ENCODE data around the gene MGMT.

The MGMT gene

DNA sequence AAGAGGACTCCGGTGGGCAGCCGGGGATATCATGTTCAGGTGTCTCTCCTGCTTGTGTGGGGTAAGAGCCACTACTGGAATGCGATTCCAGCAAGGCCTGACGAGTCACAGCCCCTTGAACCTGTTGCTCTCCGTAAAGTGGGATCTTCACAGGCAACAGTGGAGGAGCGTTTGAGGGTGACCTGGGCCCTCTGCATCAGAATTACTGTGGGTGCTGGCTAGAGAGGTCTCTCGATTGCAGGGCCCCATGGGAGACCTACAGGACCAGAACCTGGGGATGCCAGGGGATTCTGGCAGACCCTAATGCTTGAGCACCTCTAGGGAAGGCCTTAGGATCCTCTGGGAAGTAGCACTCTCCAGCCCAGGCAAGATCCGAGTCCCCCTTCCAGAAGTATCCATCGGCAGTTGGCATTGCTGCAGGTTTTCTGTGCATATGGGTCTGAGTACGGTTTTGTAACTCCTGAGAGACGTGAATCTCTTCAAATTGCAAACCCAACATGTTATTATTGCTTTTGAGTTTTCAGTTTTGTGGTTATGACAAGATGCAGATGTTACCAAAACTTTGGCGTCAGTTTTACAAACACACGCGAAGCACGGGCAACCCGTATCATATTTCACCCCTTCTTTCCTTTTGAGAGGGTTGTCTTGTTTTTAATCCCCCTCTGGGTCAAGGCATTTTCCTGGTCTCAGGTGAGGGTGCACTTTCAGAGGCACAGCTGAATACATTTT lies 4.6 kb downstream of the MGMT start:
- no peak overlapping the region for H3K27ac ChIP-seq (ENCODE audit: low read length)
- H3K4me2 ChIP-seq (ENCODE audit: low read depth, low read length), result no peak overlapping the region
- H3K27me3 ChIP-seq (replicated peaks; ENCODE audit: insufficient read depth, low read length), result no peaks in the 10 kb centered on the region
- no peak overlapping the region for H3K9ac ChIP-seq (ENCODE audit: low read length)
- no peak overlapping the region for H3K4me3 ChIP-seq (ENCODE audit: low read length)
- H3K4me1 ChIP-seq (ENCODE audit: low read length), result 0 out of 2 replicates have a peak, but pooled peaks cover 1% of the 10 kb centered on the region
- H3K79me2 ChIP-seq (ENCODE audit: low read length), result no peaks in the 10 kb centered on the region
- H3F3A ChIP-seq (ENCODE audit: insufficient read depth, low read length), result no peaks in the 10 kb centered on the region
- H3K9me3 ChIP-seq (replicated peaks; ENCODE audit: insufficient read depth, low read length), result no peaks in the 10 kb centered on the region
- TF ChIP-seq CTCF (IDR thresholded peaks at IDR 0.05; ENCODE audit: low read length) (no peak), EZH2 (optimal IDR thresholded peaks at IDR 0.05; ENCODE audit: low read depth, low read length) (no peak), EZH2phosphoT487 (IDR thresholded peaks at IDR 0.05; ENCODE audit: low read length) (no peak)
- no peak overlapping the region for H2AFZ ChIP-seq (ENCODE audit: low read length)
- no peaks in the 10 kb centered on the region for H3K9me2 ChIP-seq (replicated peaks; ENCODE audit: insufficient read depth, low read length)
- H3K36me3 ChIP-seq (replicated peaks; ENCODE audit: insufficient read depth, low read length), result no peaks in the 10 kb centered on the region
- H4K20me1 ChIP-seq (ENCODE audit: insufficient read depth, low read length), result no peaks in the 10 kb centered on the region
- DNase-seq, result no peak

- no peaks in the 10 kb centered on the region for H3K79me2 ChIP-seq (ENCODE audit: low read length)
- H3K27ac ChIP-seq (ENCODE audit: low read length), result no peak overlapping the region
- H3K9ac ChIP-seq (ENCODE audit: low read length), result no peak overlapping the region
- no peak for DNase-seq
- TF ChIP-seq CTCF (IDR thresholded peaks at IDR 0.05; ENCODE audit: low read length) (no peak), EZH2 (optimal IDR thresholded peaks at IDR 0.05; ENCODE audit: low read depth, low read length) (no peak), EZH2phosphoT487 (IDR thresholded peaks at IDR 0.05; ENCODE audit: low read length) (no peak)
- H3K9me2 ChIP-seq (replicated peaks; ENCODE audit: insufficient read depth, low read length), result no peaks in the 10 kb centered on the region
- H3K4me3 ChIP-seq (ENCODE audit: low read length), result no peak overlapping the region
- no peaks in the 10 kb centered on the region for H3K9me3 ChIP-seq (replicated peaks; ENCODE audit: insufficient read depth, low read length)
- no peaks in the 10 kb centered on the region for H3K27me3 ChIP-seq (replicated peaks; ENCODE audit: insufficient read depth, low read length)
- no peaks in the 10 kb centered on the region for H3K36me3 ChIP-seq (replicated peaks; ENCODE audit: insufficient read depth, low read length)
- no peak overlapping the region for H2AFZ ChIP-seq (ENCODE audit: low read length)
- H4K20me1 ChIP-seq (ENCODE audit: insufficient read depth, low read length), result no peaks in the 10 kb centered on the region
- H3K4me2 ChIP-seq (ENCODE audit: low read depth, low read length), result no peak overlapping the region
- no peaks in the 10 kb centered on the region for H3K4me1 ChIP-seq (ENCODE audit: low read length)
- no peaks in the 10 kb centered on the region for H3F3A ChIP-seq (ENCODE audit: insufficient read depth, low read length)
Measured at GRCh38 chr10:129472696-129473555, 5.9 kb downstream of the MGMT start.

DNA sequence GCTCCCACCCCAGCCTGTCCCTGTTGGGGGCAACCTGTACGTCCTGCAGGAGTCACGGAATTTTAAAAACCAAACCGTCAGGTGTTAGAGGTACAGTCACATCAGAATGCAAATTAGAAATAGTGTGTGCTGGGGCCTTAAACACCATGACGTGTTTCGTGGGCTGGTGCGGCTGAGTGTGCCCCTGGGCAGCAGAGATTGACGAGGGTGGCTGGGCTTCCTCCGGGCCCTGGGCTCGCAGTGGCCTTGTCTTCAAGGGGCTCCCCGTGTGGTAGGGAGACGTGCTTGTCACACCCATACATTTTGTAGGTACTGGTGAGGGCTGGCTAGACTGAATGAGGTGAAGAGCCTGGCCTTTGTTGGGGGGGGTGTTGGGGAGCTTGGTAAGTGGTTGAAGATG lies 7.6 kb downstream of the MGMT start:
- H3K9me2 ChIP-seq (replicated peaks; ENCODE audit: insufficient read depth, low read length), result no peaks in the 10 kb centered on the region
- H3K9ac ChIP-seq (ENCODE audit: low read length), result no peak overlapping the region
- no peak overlapping the region for H3K27ac ChIP-seq (ENCODE audit: low read length)
- no peaks in the 10 kb centered on the region for H4K20me1 ChIP-seq (ENCODE audit: insufficient read depth, low read length)
- no peaks in the 10 kb centered on the region for H3K36me3 ChIP-seq (replicated peaks; ENCODE audit: insufficient read depth, low read length)
- no peaks in the 10 kb centered on the region for H3K4me1 ChIP-seq (ENCODE audit: low read length)
- TF ChIP-seq CTCF (IDR thresholded peaks at IDR 0.05; ENCODE audit: low read length) (no peak), EZH2phosphoT487 (IDR thresholded peaks at IDR 0.05; ENCODE audit: low read length) (no peak), EZH2 (optimal IDR thresholded peaks at IDR 0.05; ENCODE audit: low read depth, low read length) (no peak)
- no peaks in the 10 kb centered on the region for H3K9me3 ChIP-seq (replicated peaks; ENCODE audit: insufficient read depth, low read length)
- no peak for DNase-seq
- no peak overlapping the region for H2AFZ ChIP-seq (ENCODE audit: low read length)
- H3K79me2 ChIP-seq (ENCODE audit: low read length), result no peaks in the 10 kb centered on the region
- H3F3A ChIP-seq (ENCODE audit: insufficient read depth, low read length), result no peaks in the 10 kb centered on the region
- no peak overlapping the region for H3K4me2 ChIP-seq (ENCODE audit: low read depth, low read length)
- H3K4me3 ChIP-seq (ENCODE audit: low read length), result no peak overlapping the region
- no peaks in the 10 kb centered on the region for H3K27me3 ChIP-seq (replicated peaks; ENCODE audit: insufficient read depth, low read length)
